KMS-11 (cell line): ENCODE measurements around the gene ABCA1.

ENCODE experiments used
- H2AFZ ChIP-seq: fragments of 200-600 bp; sonication (generic); 2 replicates; pipeline ENCODE4 v1.6.1; 2016; ENCODE audit warnings: antibody characterized with exemption, mixed run types, low read depth
- H3K27ac ChIP-seq: fragments of 200-600 bp; sonication (generic); 2 replicates; pipeline ENCODE4 v1.6.1; 2016; ENCODE audit warnings: mild to moderate bottlenecking, mixed run types
- H3K27me3 ChIP-seq: fragments of 200-600 bp; sonication (generic); 2 replicates; pipeline ENCODE4 v1.6.1; 2017; ENCODE audit warnings: mild to moderate bottlenecking, low read depth, mixed run types, moderate library complexity; ENCODE audit not compliant: insufficient read depth
- H3K36me3 ChIP-seq: fragments of 200-600 bp; sonication (generic); 2 replicates; pipeline ENCODE4 v1.6.1; 2017; ENCODE audit warnings: mild to moderate bottlenecking, mixed run types; ENCODE audit not compliant: insufficient read depth
- H3K4me1 ChIP-seq: fragments of 200-600 bp; sonication (generic); 2 replicates; pipeline ENCODE4 v1.6.1; 2016; ENCODE audit warnings: mild to moderate bottlenecking, low read depth, mixed run types; ENCODE audit not compliant: poor library complexity, severe bottlenecking
- H3K4me2 ChIP-seq: fragments of 200-600 bp; sonication (generic); 2 replicates; pipeline ENCODE4 v1.7.0; 2016; ENCODE audit warnings: mild to moderate bottlenecking, mixed run types
- H3K4me3 ChIP-seq: fragments of 200-600 bp; sonication (generic); IDR thresholded peaks from 2 replicates; pipeline ENCODE4 v1.6.1; 2017; ENCODE audit warnings: low read depth, low read length, mixed read lengths; ENCODE audit not compliant: insufficient read depth
- H3K79me2 ChIP-seq: fragments of 200-600 bp; sonication (generic); 2 replicates; pipeline ENCODE4 v1.6.1; 2016; ENCODE audit warnings: low read depth, mixed run types; ENCODE audit not compliant: insufficient read depth
- H3K9ac ChIP-seq: fragments of 200-600 bp; sonication (generic); 2 replicates; pipeline ENCODE4 v1.6.1; 2016; ENCODE audit warnings: mild to moderate bottlenecking, mixed run types
- H4K20me1 ChIP-seq: fragments of 200-600 bp; sonication (generic); 2 replicates; pipeline ENCODE4 v1.6.1; 2016; ENCODE audit warnings: mild to moderate bottlenecking, mixed run types; ENCODE audit not compliant: insufficient read depth
- TF ChIP-seq, protein P1 (sequence below): fragments of 200-600 bp; sonication (generic); conservative IDR thresholded peaks from 2 replicates; pipeline ENCODE4 v1.6.1; 2017; ENCODE audit warnings: low read depth, mild to moderate bottlenecking, antibody characterized with exemption, low read length, moderate library complexity, mixed read lengths

The ABCA1 gene

GRCh38 chr9:104915753-104916152 lies 12.2 kb downstream of the ABCA1 start:
- Histone ChIP-seq H3K4me1 (peaks cover 16% of the 10 kb centered on the region), H4K20me1 (no peaks in the 10 kb centered on the region), H2AFZ (no peak overlapping the region), H3K27me3 (no peaks in the 10 kb centered on the region), H3K4me3 (no peak overlapping the region), H3K4me2 (no peak overlapping the region), H3K27ac (no peak overlapping the region), H3K9ac (no peak overlapping the region), H3K36me3 (no peaks in the 10 kb centered on the region), H3K79me2 (peaks cover 88% of the 10 kb centered on the region)
- TF ChIP-seq, protein P1, sequence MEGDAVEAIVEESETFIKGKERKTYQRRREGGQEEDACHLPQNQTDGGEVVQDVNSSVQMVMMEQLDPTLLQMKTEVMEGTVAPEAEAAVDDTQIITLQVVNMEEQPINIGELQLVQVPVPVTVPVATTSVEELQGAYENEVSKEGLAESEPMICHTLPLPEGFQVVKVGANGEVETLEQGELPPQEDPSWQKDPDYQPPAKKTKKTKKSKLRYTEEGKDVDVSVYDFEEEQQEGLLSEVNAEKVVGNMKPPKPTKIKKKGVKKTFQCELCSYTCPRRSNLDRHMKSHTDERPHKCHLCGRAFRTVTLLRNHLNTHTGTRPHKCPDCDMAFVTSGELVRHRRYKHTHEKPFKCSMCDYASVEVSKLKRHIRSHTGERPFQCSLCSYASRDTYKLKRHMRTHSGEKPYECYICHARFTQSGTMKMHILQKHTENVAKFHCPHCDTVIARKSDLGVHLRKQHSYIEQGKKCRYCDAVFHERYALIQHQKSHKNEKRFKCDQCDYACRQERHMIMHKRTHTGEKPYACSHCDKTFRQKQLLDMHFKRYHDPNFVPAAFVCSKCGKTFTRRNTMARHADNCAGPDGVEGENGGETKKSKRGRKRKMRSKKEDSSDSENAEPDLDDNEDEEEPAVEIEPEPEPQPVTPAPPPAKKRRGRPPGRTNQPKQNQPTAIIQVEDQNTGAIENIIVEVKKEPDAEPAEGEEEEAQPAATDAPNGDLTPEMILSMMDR, result no peak

DNA sequence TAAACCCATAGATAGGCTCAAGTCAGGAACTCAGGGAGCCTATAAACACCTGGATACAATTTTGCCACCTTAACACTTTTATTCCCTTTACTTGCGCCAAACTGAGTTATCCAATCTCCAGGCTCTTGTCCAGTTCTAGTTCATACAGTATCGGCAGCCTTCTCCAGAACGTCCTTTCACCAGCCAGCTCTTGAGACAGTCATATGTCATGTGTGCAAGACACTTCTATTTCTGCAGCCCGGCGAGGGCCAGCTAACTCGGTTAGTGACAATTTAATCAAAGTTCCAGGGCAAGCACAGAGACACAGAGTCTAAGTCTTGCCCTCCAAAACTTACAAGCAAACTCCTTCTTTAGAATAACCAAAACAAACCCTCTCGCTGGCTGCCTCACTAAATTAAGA lies 12.9 kb downstream of the ABCA1 start:
- no peaks in the 10 kb centered on the region for H4K20me1 ChIP-seq
- H3K27ac ChIP-seq, result no peak overlapping the region
- no peaks in the 10 kb centered on the region for H3K27me3 ChIP-seq
- no peak overlapping the region for H3K4me2 ChIP-seq
- H3K79me2 ChIP-seq, result peaks cover 85% of the 10 kb centered on the region
- H2AFZ ChIP-seq, result no peak overlapping the region
- H3K36me3 ChIP-seq, result no peaks in the 10 kb centered on the region
- H3K4me3 ChIP-seq, result no peak overlapping the region
- no peak overlapping the region for H3K9ac ChIP-seq
- H3K4me1 ChIP-seq, result peaks cover 9% of the 10 kb centered on the region
- TF ChIP-seq, protein P1, result no peak

DNA sequence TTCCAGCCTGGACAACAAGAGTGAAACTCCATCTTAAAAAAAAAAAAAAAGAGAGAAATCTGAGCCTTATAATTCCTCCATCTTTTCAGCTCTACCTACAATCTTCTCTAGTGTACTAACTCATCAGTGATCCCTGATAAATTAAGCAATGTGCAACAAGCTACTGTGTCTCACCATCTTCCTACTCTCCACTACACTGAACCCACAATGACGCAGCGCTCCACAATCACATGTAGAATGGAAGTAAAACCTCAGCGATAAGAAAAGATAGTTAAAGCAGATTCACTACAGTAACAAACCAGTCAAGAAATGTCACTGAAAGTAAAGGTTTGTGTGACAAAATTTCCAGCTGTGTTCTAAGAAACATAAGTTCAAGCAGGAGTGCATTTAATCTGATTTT lies 13.5 kb downstream of the ABCA1 start:
- no peak overlapping the region for H2AFZ ChIP-seq
- no peaks in the 10 kb centered on the region for H3K36me3 ChIP-seq
- H3K27me3 ChIP-seq, result no peaks in the 10 kb centered on the region
- H3K4me1 ChIP-seq, result peaks cover 8% of the 10 kb centered on the region
- H4K20me1 ChIP-seq, result no peaks in the 10 kb centered on the region
- TF ChIP-seq, protein P1, result no peak
- peaks cover 80% of the 10 kb centered on the region for H3K79me2 ChIP-seq
- no peak overlapping the region for H3K4me2 ChIP-seq
- no peak overlapping the region for H3K4me3 ChIP-seq
- no peak overlapping the region for H3K9ac ChIP-seq
- H3K27ac ChIP-seq, result no peak overlapping the region

DNA sequence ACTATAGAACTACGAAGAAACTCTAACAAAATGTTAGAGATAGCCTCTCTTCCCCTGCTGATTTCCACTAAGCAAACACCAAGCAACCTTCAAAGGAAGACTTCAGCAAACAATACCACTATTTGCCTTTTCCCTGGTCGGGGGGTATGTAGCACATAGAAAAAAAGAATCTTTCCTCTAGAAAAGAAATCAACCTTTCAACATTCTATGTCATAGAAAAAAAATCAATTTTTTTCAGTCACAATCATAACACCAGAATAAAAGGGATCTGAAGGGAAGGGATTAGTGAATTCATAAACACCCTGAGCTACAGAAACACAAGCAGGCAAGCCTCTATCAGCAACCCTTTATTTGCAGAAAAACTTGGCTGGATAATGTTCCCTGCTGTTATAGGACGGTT lies 15.3 kb downstream of the ABCA1 start:
- Histone ChIP-seq H3K27ac (no peak overlapping the region), H3K27me3 (no peaks in the 10 kb centered on the region), H3K4me1 (peaks cover 8% of the 10 kb centered on the region), H3K4me3 (no peak overlapping the region), H3K79me2 (peaks cover 79% of the 10 kb centered on the region), H4K20me1 (no peaks in the 10 kb centered on the region), H2AFZ (no peak overlapping the region), H3K4me2 (no peak overlapping the region), H3K36me3 (no peaks in the 10 kb centered on the region), H3K9ac (no peak overlapping the region)
- TF ChIP-seq, protein P1, result no peak
